Naive thymus-derived CD4-positive, alpha-beta T cell (primary cell): ENCODE data around the gene NBL1. TPM values are rescaled to one million over a fixed set of nuclear protein-coding genes. Genes with fewer than 3 reads are reported as not detected.
A peak's percentile ranks its signal among the peaks of the same experiment; 100 is the strongest.

Experiments used
- ATAC-seq: fragments of 150-1000 bp; cut with Tn5 transposase; 2 replicates; pipeline ENCODE4 v1.10.0; 2021; ENCODE audit warnings: mild to moderate bottlenecking, moderate library complexity
- CTCF ChIA-PET: fragments of 350-600 bp; sonication (Branson Sonifier 250); formaldehyde crosslinking; loops from one replicate; lab custom pipeline; 2021; ENCODE audit warnings: antibody characterized with exemption; lab: Charles Lee
- POLR2A ChIA-PET: fragments of 350-600 bp; sonication (Branson Sonifier 250); formaldehyde crosslinking; loops from one replicate; lab custom pipeline; 2021; ENCODE audit warnings: antibody characterized with exemption, inconsistent platforms; lab: Charles Lee
- DNase-seq, 9 donors: peaks; one replicate each; pipeline versions ENCODE4 v3.0.0 to v3.0.0-alpha.2; 2020 to 2022; ENCODE audit warnings: mixed read lengths in 1 of 9
- H3K27ac ChIP-seq: one replicate; pipeline ENCODE4 v1.7.0; 2013; ENCODE audit warnings: mild to moderate bottlenecking, low read depth, low read length, moderate library complexity
- H3K27me3 ChIP-seq, 2 donors: one replicate each; pipeline ENCODE4 v1.7.0; 2013; ENCODE audit warnings: low read length in 2 of 2, mild to moderate bottlenecking in 2 of 2, moderate library complexity in 2 of 2; ENCODE audit not compliant: control insufficient read depth in 2 of 2, insufficient read depth in 2 of 2
- H3K36me3 ChIP-seq, 3 experiments: 1 replicate in 2 of 3; 2 replicates in 1 of 3; pipeline ENCODE4 v1.7.0; 2013; ENCODE audit warnings: low read length in 3 of 3, mild to moderate bottlenecking in 3 of 3, moderate library complexity in 1 of 3; ENCODE audit not compliant: insufficient read depth in 3 of 3, control insufficient read depth in 2 of 3
- H3K4me1 ChIP-seq, 2 donors: one replicate each; pipeline ENCODE4 v1.7.0; 2013; ENCODE audit warnings: low read length in 2 of 2, mild to moderate bottlenecking in 2 of 2, moderate library complexity in 1 of 2; ENCODE audit not compliant: control insufficient read depth in 2 of 2, insufficient read depth in 2 of 2
- H3K4me3 ChIP-seq: 2 replicates; pipeline ENCODE4 v1.7.0; 2013; ENCODE audit warnings: mild to moderate bottlenecking, low read length
- H3K9me3 ChIP-seq, 3 experiments: 1 replicate in 2 of 3; 2 replicates in 1 of 3; pipeline ENCODE4 v1.7.0; 2013; ENCODE audit warnings: low read length in 3 of 3; ENCODE audit not compliant: control insufficient read depth in 2 of 3
- H3K27ac Mint-ChIP-seq, 9 donors: one replicate each; pipeline ENCODE4 v1.8.0; 2020 to 2022; ENCODE audit warnings: mixed read lengths in 9 of 9, mild to moderate bottlenecking in 8 of 9, moderate library complexity in 5 of 9, inconsistent platforms in 2 of 9
- H3K27me3 Mint-ChIP-seq, 5 donors: one replicate each; pipeline ENCODE4 v1.8.0; 2021 to 2022; ENCODE audit warnings: mixed read lengths in 5 of 5, mild to moderate bottlenecking in 1 of 5
- H3K36me3 Mint-ChIP-seq, 5 donors: one replicate each; pipeline ENCODE4 v1.8.0; 2020 to 2022; ENCODE audit warnings: mixed read lengths in 5 of 5, mild to moderate bottlenecking in 3 of 5, inconsistent platforms in 1 of 5
- H3K4me1 Mint-ChIP-seq, 7 donors: one replicate each; pipeline ENCODE4 v1.8.0; 2020 to 2022; ENCODE audit warnings: mixed read lengths in 7 of 7, mild to moderate bottlenecking in 3 of 7, inconsistent platforms in 1 of 7
- H3K4me3 Mint-ChIP-seq, 10 donors: one replicate each; pipeline ENCODE4 v1.8.0; 2020 to 2022; ENCODE audit warnings: mild to moderate bottlenecking in 10 of 10, mixed read lengths in 10 of 10, moderate library complexity in 6 of 10, inconsistent platforms in 2 of 10
- H3K9me3 Mint-ChIP-seq, 11 donors: one replicate each; pipeline ENCODE4 v1.8.0; 2020 to 2022; ENCODE audit warnings: mixed read lengths in 11 of 11, mild to moderate bottlenecking in 4 of 11, inconsistent platforms in 1 of 11, moderate library complexity in 1 of 11
- intact Hi-C, 2 donors: fragments of 100-400 bp; cut with micrococcal nuclease; formaldehyde crosslinking; loops; one replicate each; pipeline ENCODE4 v1.15.1; 2023
- polyA plus RNA-seq, 2 donors: library from polyadenylated mRNA; unstranded; fragments of 300-500 nt; fragmentation: Illumina TruSeq; gene quantifications; one replicate each; pipeline ENCODE4 v1.2.3, GENCODE V29; 2021
- total RNA-seq, 6 experiments: library from RNA in 5 of 6; stranded (reverse) in 5 of 6; gene quantifications; 1 replicate in 5 of 6; 2 replicates in 1 of 6; pipeline ENCODE4 v1.2.3 and lab custom pipeline; 2021 to 2026

Gene NBL1
- total and polyA plus RNA-seq, 7 experiments from 2014 or later, result 2.5 to 36.1 (median 22.6) TPM

GRCh38 chr1:19695772-19696171 lies 51.7 kb downstream of the NBL1 start:
- peaks cover 0 to 11% (median 8%) of the 10 kb centered on the region in 7 donors for H3K4me1 Mint-ChIP-seq
- CTCF ChIA-PET, result interaction anchor here (1.4 kb wide), 1 partner anchor 11 kb away, joined by 3 read pairs; no protein-coding TSS in a partner anchor
- Histone ChIP-seq H3K4me1 (no peaks in the 10 kb centered on the region), H3K36me3 (peaks cover 0 to 56% (median 0%) of the 10 kb centered on the region in 3 experiments), H3K27me3 (no peaks in the 10 kb centered on the region), H3K27ac (no peak overlapping the region), H3K9me3 (no peaks in the 10 kb centered on the region), H3K4me3 (no peak overlapping the region)
- ATAC-seq, result no peak
- H3K4me3 Mint-ChIP-seq, result no peak overlapping the region
- peak overlapping the region in 1 of 9 donors; percentile 33 for H3K27ac Mint-ChIP-seq
- peaks cover 0 to 9% (median 4%) of the 10 kb centered on the region in 11 donors for H3K9me3 Mint-ChIP-seq
- H3K27me3 Mint-ChIP-seq, result no peaks in the 10 kb centered on the region
- DNase-seq, result no peak
- peaks cover 12 to 50% (median 19%) of the 10 kb centered on the region in 5 donors for H3K36me3 Mint-ChIP-seq
- POLR2A ChIA-PET, result no interaction called here
- intact Hi-C loops, result no loop called here

DNA sequence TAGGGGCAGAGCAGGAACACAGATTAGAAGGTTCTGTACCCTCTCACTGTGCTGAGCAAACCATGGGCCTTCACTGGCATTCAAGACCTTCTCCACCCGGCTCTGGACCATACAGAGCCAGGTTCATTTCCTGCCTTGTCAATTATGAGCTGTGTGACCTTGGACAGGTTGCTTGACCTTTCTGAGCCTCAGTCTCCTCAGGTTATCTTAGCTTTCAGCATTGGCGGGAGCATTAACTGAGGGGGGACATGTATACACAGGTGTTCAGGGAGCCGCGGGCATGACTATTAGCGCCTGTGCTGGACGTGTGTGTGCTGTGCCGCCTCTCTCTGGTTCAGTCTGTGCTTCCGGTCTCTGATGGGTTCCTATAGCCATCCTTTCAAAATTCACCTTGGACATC lies 52.7 kb downstream of the NBL1 start:
- Histone ChIP-seq H3K4me3 (no peak overlapping the region), H3K9me3 (no peaks in the 10 kb centered on the region), H3K27me3 (no peaks in the 10 kb centered on the region), H3K4me1 (no peaks in the 10 kb centered on the region), H3K36me3 (peaks cover 0 to 51% (median 0%) of the 10 kb centered on the region in 3 experiments), H3K27ac (no peak overlapping the region)
- intact Hi-C loops, result no loop called here
- Mint-ChIP-seq H3K27ac (no peak overlapping the region), H3K4me3 (no peak overlapping the region), H3K4me1 (peaks cover 0 to 3% (median 2%) of the 10 kb centered on the region in 7 donors), H3K36me3 (peaks cover 3 to 41% (median 19%) of the 10 kb centered on the region in 5 donors), H3K27me3 (no peaks in the 10 kb centered on the region), H3K9me3 (peaks cover 0 to 2% (median 0%) of the 10 kb centered on the region in 11 donors)
- DNase-seq (no peak), ATAC-seq (no peak)
- CTCF ChIA-PET, result interaction anchor here (1.3 to 1.4 kb wide), 2 partner anchors 9 to 35 kb away, joined by 3 to 4 read pairs; no protein-coding TSS in a partner anchor
- POLR2A ChIA-PET, result no interaction called here

GRCh38 chr1:19698181-19698580 lies 54.1 kb downstream of the NBL1 start:
- Histone ChIP-seq H3K27ac (no peak overlapping the region), H3K4me3 (no peak overlapping the region), H3K27me3 (no peaks in the 10 kb centered on the region), H3K36me3 (peaks cover 0 to 46% (median 0%) of the 10 kb centered on the region in 3 experiments), H3K9me3 (no peaks in the 10 kb centered on the region), H3K4me1 (no peaks in the 10 kb centered on the region)
- H3K27ac Mint-ChIP-seq, result peak overlapping the region in 2 of 9 donors; percentile 25 to 73
- ATAC-seq (no peak), DNase-seq (no peak)
- ChIA-PET CTCF (interaction anchor here (0.5 to 1.3 kb wide), 3 partner anchors 36 to 498 kb away, joined by 3 to 4 read pairs (median 3); no protein-coding TSS in a partner anchor), POLR2A (interaction anchor here (0.6 kb wide), 1 partner anchor 13 kb away, joined by 3 read pairs; no protein-coding TSS in a partner anchor)
- intact Hi-C loops, result no loop called here
- peaks cover 0 to 36% (median 18%) of the 10 kb centered on the region in 5 donors for H3K36me3 Mint-ChIP-seq
- no peaks in the 10 kb centered on the region for H3K9me3 Mint-ChIP-seq
- H3K4me3 Mint-ChIP-seq, result no peak overlapping the region
- H3K4me1 Mint-ChIP-seq, result peaks cover 0 to 8% (median 0%) of the 10 kb centered on the region in 7 donors
- H3K27me3 Mint-ChIP-seq, result no peaks in the 10 kb centered on the region

DNA sequence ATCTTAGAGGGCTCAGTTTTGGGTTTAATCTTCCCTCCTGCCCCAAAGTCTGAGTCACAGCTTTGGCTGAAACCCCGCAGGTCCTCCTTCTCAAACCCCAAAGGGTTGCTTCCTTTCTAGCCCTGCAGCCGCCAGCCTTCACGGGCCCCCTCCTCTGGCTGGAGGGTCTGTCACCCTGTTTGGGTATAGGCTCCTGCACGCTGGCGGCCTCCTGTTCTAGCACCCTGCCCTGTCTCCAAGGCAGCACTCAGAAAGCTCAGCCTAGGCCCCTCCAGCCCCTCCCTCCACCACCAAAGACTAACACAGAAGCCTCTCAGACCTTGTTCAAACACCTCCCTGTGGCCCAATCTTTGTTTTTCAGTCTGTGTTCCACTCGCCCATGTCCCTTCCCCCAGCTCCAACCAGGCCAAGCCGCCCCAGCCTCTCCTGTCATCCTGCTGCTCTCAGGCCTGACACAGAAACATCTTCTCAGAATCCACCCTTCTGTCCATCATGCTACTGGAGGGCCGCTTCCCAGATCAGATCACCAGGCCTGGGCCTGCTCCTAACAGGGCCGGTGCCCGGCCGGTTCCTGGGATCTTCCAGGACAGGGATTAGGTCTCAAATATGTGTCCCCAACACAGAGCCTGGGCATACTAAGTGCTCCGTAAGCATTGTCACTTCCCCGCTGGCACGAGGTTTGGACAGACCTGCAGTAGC lies 56.1 kb downstream of the NBL1 start:
- H3K4me1 ChIP-seq, result peaks cover 10 to 13% of the 10 kb centered on the region in 2 donors
- H3K36me3 Mint-ChIP-seq, result peaks cover 0 to 27% (median 12%) of the 10 kb centered on the region in 5 donors
- H3K27ac Mint-ChIP-seq, result peak overlapping the region in 1 of 9 donors; percentile 86
- no peaks in the 10 kb centered on the region for H3K9me3 ChIP-seq
- no peak overlapping the region for H3K4me3 ChIP-seq
- peaks cover 0 to 25% (median 11%) of the 10 kb centered on the region in 7 donors for H3K4me1 Mint-ChIP-seq
- ATAC-seq (no peak), DNase-seq (no peak)
- ChIA-PET POLR2A (interaction anchor here (0.7 kb wide), 1 partner anchor 227 kb away, joined by 5 read pairs; no protein-coding TSS in a partner anchor), CTCF (no interaction called here)
- H3K9me3 Mint-ChIP-seq, result no peaks in the 10 kb centered on the region
- no peak overlapping the region for H3K4me3 Mint-ChIP-seq
- peaks cover 0 to 27% (median 0%) of the 10 kb centered on the region in 3 experiments for H3K36me3 ChIP-seq
- no peaks in the 10 kb centered on the region for H3K27me3 ChIP-seq
- no peak overlapping the region for H3K27ac ChIP-seq
- intact Hi-C loops, result no loop called here
- no peaks in the 10 kb centered on the region for H3K27me3 Mint-ChIP-seq

DNA sequence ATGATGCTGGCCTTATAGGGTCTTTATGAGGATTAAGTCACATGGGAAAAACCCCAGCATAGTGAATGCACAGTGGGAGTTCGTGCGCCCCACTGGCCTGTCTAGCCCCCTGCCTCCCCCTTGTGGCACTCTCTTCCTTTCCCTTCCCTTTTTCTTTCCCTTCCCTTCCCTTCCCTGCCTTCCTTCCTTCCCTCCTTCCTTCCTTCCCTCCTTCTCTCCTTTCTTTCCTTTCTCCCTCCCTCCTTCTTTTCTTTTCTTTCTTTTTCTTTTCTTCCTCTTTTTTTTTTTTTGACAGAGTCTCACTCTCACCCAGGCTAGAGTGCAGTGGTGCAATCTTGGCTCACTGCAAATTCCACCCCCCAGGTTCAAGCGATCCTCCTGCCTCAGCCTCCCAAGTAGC lies 59.2 kb downstream of the NBL1 start:
- Mint-ChIP-seq H3K4me1 (peaks cover 0 to 25% (median 11%) of the 10 kb centered on the region in 7 donors), H3K9me3 (no peaks in the 10 kb centered on the region), H3K36me3 (peaks cover 0 to 25% (median 8%) of the 10 kb centered on the region in 5 donors), H3K27ac (peak overlapping the region in 1 of 9 donors; percentile 72), H3K27me3 (no peaks in the 10 kb centered on the region), H3K4me3 (no peak overlapping the region)
- Histone ChIP-seq H3K27ac (no peak overlapping the region), H3K9me3 (no peaks in the 10 kb centered on the region), H3K27me3 (no peaks in the 10 kb centered on the region), H3K4me1 (peaks cover 10 to 13% of the 10 kb centered on the region in 2 donors), H3K4me3 (no peak overlapping the region), H3K36me3 (peaks cover 0 to 16% (median 0%) of the 10 kb centered on the region in 3 experiments)
- intact Hi-C loops, result no loop called here
- POLR2A ChIA-PET, result interaction anchor here (0.7 to 1.1 kb wide), 2 partner anchors 37 to 401 kb away, joined by 3 to 4 read pairs; no protein-coding TSS in a partner anchor
- ATAC-seq (no peak), DNase-seq (no peak)
- CTCF ChIA-PET, result interaction anchor here (1.1 to 6.6 kb wide), 5 partner anchors 9 to 42 kb away, joined by 3 to 101 read pairs (median 8); no protein-coding TSS in a partner anchor

DNA sequence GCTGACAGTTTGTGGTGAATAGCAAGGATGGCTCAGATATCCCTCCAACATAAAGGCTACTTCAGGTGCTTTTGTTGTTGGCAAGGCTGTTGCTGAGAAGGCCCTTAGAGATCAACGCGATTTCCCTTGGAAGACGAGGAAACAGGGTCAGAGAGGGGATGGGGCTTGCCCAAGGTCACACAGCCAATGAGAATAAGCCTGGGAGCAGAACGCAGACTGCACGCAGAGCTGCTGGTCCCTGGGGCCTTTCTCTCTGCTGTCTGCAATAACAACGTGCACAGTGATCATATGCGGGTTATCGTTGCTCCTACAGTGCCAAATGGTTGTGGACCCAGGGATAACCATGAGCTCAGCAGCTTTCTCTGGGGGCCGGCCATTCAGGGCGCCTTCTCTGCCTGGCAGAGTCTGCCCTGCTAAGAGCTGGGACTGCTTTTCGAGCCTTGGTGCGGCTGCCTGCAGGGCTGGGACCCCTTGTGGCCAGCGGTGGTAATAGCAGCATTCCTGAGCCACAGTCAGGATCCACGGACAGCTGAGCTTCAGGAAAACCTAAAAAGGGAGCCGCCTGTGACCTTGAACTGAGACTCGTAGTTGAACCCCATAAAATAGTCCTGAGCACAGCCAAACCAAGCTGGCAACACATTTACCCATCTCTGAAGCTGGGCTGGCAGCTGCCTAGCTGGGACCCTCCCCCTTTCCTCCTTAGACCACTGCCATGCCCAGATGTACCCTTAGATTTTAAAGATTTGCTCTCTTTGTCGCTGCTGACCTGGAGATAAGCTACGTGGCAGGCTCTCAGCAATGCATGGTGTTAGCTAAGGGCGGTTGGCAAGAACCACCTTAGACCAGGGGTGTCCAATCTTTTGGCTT lies 60.4 kb downstream of the NBL1 start:
- intact Hi-C loops, result loop anchor here (1.0 to 2.0 kb wide), 2 partner anchors 16 to 43 kb away; no protein-coding TSS in a partner anchor

More for the DNA sequence above, 60.4 kb downstream of the NBL1 start:
- Histone ChIP-seq H3K4me3 (no peak overlapping the region), H3K27me3 (no peaks in the 10 kb centered on the region), H3K9me3 (no peaks in the 10 kb centered on the region), H3K27ac (no peak overlapping the region), H3K36me3 (peaks cover 0 to 12% (median 0%) of the 10 kb centered on the region in 3 experiments), H3K4me1 (peaks cover 10 to 13% of the 10 kb centered on the region in 2 donors)
- Mint-ChIP-seq H3K27ac (peak overlapping the region in 2 of 9 donors; percentile 22 to 72), H3K9me3 (no peaks in the 10 kb centered on the region), H3K36me3 (peaks cover 1 to 23% (median 8%) of the 10 kb centered on the region in 5 donors), H3K27me3 (no peaks in the 10 kb centered on the region), H3K4me1 (peaks cover 0 to 25% (median 12%) of the 10 kb centered on the region in 7 donors), H3K4me3 (no peak overlapping the region)
- ATAC-seq (peak; percentile 80), DNase-seq (peak; percentile 18 to 72 (median 50))
- ChIA-PET CTCF (interaction anchor here (0.6 to 6.6 kb wide), 14 partner anchors 10 to 612 kb away, joined by 3 to 101 read pairs (median 4); no protein-coding TSS in a partner anchor), POLR2A (interaction anchor here (0.9 to 1.2 kb wide), 4 partner anchors 18 to 44 kb away, joined by 3 to 5 read pairs (median 4); no protein-coding TSS in a partner anchor)
